ENCODE measurements around the gene AIG1. TPM values are rescaled to one million over a fixed set of nuclear protein-coding genes. Genes with fewer than 3 reads are reported as not detected.

The AIG1 gene
- total RNA-seq, 4 donors from 2014 or later = 40.7 to 56.4 (median 43.6) TPM

DNA sequence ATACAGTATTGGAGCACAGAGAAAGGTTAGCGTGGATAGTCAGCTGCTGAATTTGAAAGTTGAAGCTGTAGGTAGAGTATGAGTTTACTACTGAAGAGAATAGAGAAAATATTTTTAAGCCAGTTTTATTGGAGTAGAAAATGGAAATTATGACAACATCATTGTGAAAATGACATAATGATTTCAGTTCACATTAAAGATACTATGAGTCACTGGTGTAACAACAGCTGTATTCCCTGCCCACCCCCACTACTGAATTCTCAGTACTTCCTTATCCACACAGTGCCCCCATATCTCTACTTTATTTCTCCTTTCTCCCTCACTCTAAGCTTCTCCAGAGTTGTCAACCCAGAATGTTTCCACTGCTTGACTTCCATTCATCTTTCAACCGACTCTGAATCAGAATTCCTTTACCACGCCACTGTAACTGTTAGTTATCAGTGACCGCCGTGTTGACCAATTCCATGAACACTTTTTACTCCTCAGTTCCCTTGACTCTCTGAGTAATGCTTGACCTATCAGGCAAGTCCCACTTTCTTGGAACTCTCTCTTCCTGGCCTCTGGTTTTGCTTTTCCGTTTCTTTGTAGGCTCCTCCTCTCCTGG is 139.6 kb downstream of the AIG1 start:
- TF ChIP-seq, protein P1, sequence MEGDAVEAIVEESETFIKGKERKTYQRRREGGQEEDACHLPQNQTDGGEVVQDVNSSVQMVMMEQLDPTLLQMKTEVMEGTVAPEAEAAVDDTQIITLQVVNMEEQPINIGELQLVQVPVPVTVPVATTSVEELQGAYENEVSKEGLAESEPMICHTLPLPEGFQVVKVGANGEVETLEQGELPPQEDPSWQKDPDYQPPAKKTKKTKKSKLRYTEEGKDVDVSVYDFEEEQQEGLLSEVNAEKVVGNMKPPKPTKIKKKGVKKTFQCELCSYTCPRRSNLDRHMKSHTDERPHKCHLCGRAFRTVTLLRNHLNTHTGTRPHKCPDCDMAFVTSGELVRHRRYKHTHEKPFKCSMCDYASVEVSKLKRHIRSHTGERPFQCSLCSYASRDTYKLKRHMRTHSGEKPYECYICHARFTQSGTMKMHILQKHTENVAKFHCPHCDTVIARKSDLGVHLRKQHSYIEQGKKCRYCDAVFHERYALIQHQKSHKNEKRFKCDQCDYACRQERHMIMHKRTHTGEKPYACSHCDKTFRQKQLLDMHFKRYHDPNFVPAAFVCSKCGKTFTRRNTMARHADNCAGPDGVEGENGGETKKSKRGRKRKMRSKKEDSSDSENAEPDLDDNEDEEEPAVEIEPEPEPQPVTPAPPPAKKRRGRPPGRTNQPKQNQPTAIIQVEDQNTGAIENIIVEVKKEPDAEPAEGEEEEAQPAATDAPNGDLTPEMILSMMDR (IDR thresholded peaks at IDR 0.05; ENCODE audit: low read depth) = no peak

DNA sequence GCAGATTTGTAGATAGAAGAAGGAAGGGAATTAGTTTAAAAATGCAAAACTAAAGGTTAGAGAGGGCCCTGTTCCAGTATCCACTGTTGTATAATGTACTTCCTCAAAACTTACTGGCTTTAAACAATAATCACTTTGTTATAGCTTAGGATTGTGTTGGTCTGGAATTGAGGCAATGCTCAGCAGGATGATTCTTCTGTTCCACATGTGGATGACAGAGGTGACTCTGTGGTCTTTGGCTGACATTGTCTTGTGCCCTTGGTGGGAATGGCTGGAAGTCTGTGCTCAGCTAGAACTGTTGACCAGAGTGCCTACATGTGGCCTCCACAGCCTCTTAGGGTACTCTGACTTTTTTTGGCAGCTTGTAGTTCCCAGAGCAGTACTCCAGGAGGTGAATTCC is 143.4 kb downstream of the AIG1 start:
- TF ChIP-seq, protein P1 (IDR thresholded peaks at IDR 0.05; ENCODE audit: low read depth) = no peak

DNA sequence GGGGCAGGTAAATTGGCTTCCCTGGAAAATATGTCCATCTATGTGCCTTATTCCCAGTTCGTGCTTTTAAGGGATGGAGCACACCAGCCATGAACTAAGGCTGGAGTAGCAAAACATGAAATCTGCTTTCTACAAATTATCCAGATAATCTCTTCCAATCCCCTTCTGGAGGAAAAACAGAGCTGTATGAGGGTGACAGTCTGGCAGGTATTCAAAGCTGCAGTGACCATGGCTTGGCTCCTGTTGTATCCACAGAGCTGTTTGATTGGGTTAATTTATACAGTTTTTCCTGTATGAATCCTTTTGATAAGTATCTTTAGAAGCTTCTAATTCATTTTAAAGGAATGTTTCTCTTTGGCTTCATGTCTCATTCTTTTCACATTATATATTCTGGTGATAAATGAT is 144.4 kb downstream of the AIG1 start:
- TF ChIP-seq, protein P1 (IDR thresholded peaks at IDR 0.05; ENCODE audit: low read depth) = no peak

DNA sequence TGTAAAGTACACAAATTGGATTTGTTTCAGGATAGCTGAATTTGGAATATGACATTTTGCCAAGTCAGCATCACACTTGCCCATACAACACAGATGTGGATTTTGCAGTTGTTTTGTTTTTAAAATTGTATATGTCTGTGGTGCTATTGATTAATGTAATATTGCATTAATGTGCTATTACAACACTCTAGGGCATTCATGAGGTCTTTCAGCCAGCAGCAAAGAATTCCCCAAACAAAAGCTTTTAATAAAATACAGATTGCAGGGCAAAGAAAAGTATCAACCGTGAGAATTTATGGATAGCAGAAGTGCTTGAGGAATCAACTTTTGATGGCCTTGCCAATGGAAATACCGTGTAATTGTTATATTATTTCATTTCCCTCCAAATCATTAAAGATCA is 144.9 kb downstream of the AIG1 start:
- TF ChIP-seq, protein P1 (IDR thresholded peaks at IDR 0.05; ENCODE audit: low read depth) = no peak

DNA sequence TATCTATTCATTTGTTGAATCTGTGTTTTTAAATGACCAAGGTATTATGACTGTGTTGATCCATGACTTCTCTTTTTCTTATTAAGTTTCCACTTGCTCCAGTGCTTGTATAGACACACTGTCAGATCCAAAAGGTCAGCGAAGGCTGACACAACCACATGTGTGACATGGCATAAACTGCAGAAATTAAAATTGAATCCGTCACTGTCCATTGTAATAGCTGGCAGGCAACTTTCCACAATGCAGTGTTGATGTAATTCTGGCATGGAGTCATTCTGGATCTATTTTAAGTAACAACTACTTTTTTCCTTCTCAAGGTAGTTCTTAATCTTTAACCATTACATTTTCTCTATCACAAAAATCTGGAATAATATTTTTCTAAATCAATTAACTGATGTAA is 145.3 kb downstream of the AIG1 start:
- TF ChIP-seq, protein P1 (IDR thresholded peaks at IDR 0.05; ENCODE audit: low read depth) = no peak

DNA sequence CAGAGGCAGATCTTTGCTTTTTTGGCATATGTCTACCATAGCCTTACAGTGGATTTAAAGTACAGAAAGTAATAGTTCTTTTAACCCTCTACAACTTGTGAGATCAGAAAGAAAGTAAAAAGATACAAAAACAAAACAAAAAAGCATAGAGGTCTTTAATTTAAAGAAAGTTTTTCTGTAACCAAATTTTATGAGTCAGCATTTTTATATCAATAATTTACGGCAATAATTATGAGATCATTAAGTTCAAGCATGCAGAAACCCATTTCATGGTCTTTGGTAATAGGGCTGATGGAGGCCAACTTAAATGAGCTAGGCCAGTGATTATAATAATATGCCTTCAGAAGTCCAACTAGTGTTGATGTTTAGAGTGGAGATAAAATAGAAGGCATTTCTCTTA is 145.9 kb downstream of the AIG1 start:
- TF ChIP-seq, protein P1 (IDR thresholded peaks at IDR 0.05; ENCODE audit: low read depth) = no peak

DNA sequence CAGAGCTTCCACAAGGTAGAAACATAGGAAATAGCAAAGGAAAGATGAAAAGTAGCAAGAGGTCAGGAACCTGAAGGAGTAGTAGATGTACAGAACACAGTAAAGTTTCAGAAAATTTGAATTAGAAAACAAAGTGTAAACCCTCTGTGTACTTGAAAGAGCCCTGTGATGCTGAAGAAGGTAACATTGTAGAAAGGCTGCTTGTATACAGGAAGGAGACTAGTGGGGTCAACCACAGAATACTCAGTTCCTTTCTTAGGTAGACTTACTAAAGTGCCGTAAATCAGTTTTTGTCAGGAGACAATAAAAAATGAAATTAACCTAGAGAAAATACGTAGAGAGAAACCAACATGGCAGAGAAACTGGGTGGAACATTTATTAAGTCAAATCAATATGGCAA is 149.7 kb downstream of the AIG1 start:
- TF ChIP-seq, protein P1 (IDR thresholded peaks at IDR 0.05; ENCODE audit: low read depth) = no peak
